Fibroblast of upper back skin (primary cell): Measurements from ENCODE around the gene KCNK1.

Experiments
- DNase-seq: peaks from one replicate; pipeline ENCODE4 v3.0.0-alpha.2; 2013

KCNK1 gene

DNA sequence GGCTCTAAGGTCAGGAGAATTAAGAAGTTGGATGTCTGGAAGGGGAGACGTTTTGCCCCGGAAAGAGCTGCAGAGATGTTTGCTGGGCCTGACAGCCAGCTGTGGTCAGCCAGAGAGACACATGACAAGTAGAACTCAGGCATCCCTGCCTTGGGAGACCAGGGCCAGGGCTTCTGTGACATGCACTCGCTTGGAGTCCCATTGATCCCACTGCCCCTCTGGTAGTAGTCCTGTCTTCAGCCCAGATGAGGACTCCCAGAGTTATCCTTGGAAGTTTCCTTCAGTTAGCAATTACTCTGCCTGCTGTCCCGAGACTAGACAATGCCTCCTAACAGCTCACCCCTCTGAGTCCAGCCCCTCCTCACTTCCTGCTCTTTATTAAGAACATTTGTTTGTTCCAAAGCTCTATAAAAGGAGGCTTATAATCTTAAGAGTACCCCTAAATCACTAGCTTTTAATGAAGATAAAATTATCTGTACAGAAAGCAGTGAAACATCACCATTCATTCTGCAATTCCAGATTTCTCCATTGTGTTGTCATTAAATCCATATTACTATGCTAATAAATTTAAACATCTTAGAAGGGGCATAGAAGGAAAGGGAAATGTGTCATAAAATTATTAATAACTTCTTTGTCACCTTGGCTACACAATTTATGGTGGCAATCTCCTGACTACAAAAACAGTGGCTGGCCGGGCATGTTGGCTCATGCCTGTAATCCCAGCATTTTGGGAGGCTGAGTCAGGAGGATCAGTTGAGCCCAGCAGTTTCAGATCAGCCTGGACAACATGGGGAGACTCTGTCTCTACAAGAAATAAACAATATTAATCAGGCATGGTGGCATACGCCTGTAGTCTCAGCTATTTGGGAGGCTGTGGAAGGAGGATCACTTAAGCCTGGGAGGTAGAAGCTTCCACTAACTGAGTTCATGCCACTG is 94.2 kb downstream of the KCNK1 start:
- DNase-seq = peak; percentile 10

DNA sequence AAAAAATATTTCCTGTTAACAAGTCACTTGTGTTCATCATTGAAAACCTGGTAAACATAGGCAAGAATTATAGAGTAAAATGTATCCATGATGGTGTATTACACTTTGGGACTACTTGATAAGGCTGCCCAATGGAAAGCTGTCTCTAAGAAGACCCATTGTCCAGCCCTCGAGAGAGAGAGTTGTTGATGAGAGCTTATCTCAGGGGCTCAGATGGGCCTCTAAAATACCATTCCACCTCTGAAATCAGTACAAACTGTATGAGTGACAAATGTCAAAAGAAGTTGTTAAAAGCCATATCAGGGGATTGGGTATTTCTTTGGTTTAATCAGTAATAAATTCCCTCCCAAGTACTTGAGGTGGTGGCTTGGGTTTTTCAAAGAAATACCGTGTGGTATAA is 96.1 kb downstream of the KCNK1 start:
- no peak for DNase-seq

DNA sequence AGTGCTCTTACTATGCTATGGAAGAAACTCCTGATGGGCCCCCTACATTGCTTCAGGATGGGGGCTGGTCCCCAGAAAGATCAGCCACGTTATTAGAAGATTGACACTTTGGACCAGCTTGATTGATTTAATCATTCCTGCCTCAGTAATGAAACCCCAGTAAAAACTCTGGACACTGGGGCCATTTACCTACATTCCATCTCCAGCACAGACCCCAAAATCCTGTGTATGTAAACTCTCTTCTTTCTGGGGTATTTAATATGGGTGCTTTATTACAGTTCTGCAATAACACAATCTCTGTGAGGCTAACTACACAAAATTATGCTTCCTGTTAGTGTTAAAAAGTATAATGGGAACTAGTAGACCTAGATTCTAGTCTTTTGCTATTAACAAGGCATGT is 96.6 kb downstream of the KCNK1 start:
- DNase-seq = no peak

GRCh38 chr1:233714631-233715217 is 100.8 kb downstream of the KCNK1 start:
- DNase-seq = no peak

DNA sequence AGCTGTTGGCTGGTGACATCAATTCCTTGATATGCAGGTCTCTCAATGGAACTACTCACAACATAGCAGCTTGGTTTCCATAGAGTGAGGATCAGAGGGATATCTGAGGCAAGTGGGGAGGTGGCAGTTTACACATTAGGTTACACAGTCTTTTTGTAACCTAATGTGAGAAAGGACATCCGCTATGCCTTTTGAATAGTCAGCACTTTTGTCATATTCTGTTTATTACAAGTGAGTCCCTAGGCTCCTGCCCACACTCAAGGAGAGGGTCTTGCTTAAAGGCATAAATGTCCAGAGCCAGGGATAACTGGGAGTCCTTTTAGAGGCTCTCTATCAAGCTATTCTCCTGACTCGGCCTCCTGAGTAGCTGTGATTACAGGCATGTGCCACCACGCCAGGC is 104.2 kb downstream of the KCNK1 start:
- DNase-seq = no peak

GRCh38 chr1:233719655-233720341 is 105.9 kb downstream of the KCNK1 start:
- no peak for DNase-seq

- DNase-seq = no peak
Measured at GRCh38 chr1:233721004-233721595, 107.2 kb downstream of the KCNK1 start.
